Epithelial cell of prostate (primary cell): ENCODE data around the gene CRYM.
A peak's percentile ranks its signal among the peaks of the same experiment; 100 is the strongest.
"Not testable (repeated sequence)": the region's sequence is repeated elsewhere in the genome, so short reads cannot be mapped to it uniquely, and the experiment has no call there.

ENCODE experiments used
- DNase-seq: peaks from one replicate; pipeline ENCODE4 v3.0.0-alpha.2; 2011; ENCODE audit warnings: low read depth, low spot score
- H3K27ac ChIP-seq: fragments of 450-650 bp; 2 replicates; pipeline ENCODE4 v1.5.1; 2017; ENCODE audit warnings: mild to moderate bottlenecking

CRYM gene

GRCh38 chr16:21281698-21282389 lies 3.8 kb upstream of the CRYM start:
- no peak for DNase-seq
- no peak overlapping the region for H3K27ac ChIP-seq

- DNase-seq, result no peak
- H3K27ac ChIP-seq, result no peak overlapping the region
Measured at GRCh38 chr16:21279501-21279900, 1.4 kb upstream of the CRYM start.

- no peak for DNase-seq
- H3K27ac ChIP-seq, result no peak overlapping the region
Measured at GRCh38 chr16:21277045-21277926, 804 bp downstream of the CRYM start.

- no peak for DNase-seq
- H3K27ac ChIP-seq, result no peak overlapping the region
Measured at GRCh38 chr16:21276090-21276489, 2.0 kb downstream of the CRYM start.

GRCh38 chr16:21275529-21275928 lies 2.6 kb downstream of the CRYM start:
- H3K27ac ChIP-seq, result no peak overlapping the region
- DNase-seq, result no peak

GRCh38 chr16:21274172-21274726 lies 3.8 kb downstream of the CRYM start:
- no peak for DNase-seq
- H3K27ac ChIP-seq, result no peak overlapping the region

GRCh38 chr16:21272763-21273162 lies 5.3 kb downstream of the CRYM start:
- DNase-seq, H3K27ac ChIP-seq: not testable (repeated sequence)

- no peak overlapping the region for H3K27ac ChIP-seq
- no peak for DNase-seq
Measured at GRCh38 chr16:21272253-21272652, 5.8 kb downstream of the CRYM start.

- DNase-seq, result no peak
Measured at GRCh38 chr16:21268236-21268635, 9.9 kb downstream of the CRYM start.

GRCh38 chr16:21267298-21267697 lies 10.8 kb downstream of the CRYM start:
- no peak for DNase-seq
- no peak overlapping the region for H3K27ac ChIP-seq

More at GRCh38 chr16:21268236-21268635, 9.9 kb downstream of the CRYM start:
- no peak overlapping the region for H3K27ac ChIP-seq

- no peak for DNase-seq
- H3K27ac ChIP-seq, result no peak overlapping the region
Measured at GRCh38 chr16:21265104-21265837, 12.8 kb downstream of the CRYM start.

GRCh38 chr16:21264571-21265036 lies 13.5 kb downstream of the CRYM start:
- H3K27ac ChIP-seq, result no peak overlapping the region
- no peak for DNase-seq

- no peak overlapping the region for H3K27ac ChIP-seq
- no peak for DNase-seq
Measured at GRCh38 chr16:21263640-21264570, 14.2 kb downstream of the CRYM start.

- no peak overlapping the region for H3K27ac ChIP-seq
- DNase-seq, result no peak
Measured at GRCh38 chr16:21262779-21263639, 15.1 kb downstream of the CRYM start.

- DNase-seq, result peak; percentile 63
- H3K27ac ChIP-seq, result no peak overlapping the region
Measured at GRCh38 chr16:21260870-21261791, 17.0 kb downstream of the CRYM start.

GRCh38 chr16:21257284-21257683 lies 20.8 kb downstream of the CRYM start:
- no peak overlapping the region for H3K27ac ChIP-seq
- no peak for DNase-seq

GRCh38 chr16:21256636-21257035 lies 21.5 kb downstream of the CRYM start:
- no peak overlapping the region for H3K27ac ChIP-seq
- DNase-seq, result no peak
